Mesodermal cell (in vitro differentiated cells): ENCODE measurements around the gene SLC39A9.
"Not testable (repeated sequence)": the region's sequence is repeated elsewhere in the genome, so short reads cannot be mapped to it uniquely, and the experiment has no call there.

Experiments used
- H3K27ac ChIP-seq: 2 replicates; pipeline ENCODE4 v1.7.0; 2013; ENCODE audit warnings: mild to moderate bottlenecking, low read depth, low read length, moderate library complexity; ENCODE audit not compliant: severe bottlenecking
- H3K36me3 ChIP-seq: 2 replicates; pipeline ENCODE4 v1.7.1; 2013; ENCODE audit warnings: mild to moderate bottlenecking, low read length, moderate library complexity; ENCODE audit not compliant: control insufficient read depth, insufficient read depth
- H3K4me1 ChIP-seq: one replicate; pipeline ENCODE4 v1.7.1; 2013; ENCODE audit warnings: mild to moderate bottlenecking, low read length; ENCODE audit not compliant: insufficient read depth, control insufficient read depth, poor library complexity, severe bottlenecking
- H3K4me3 ChIP-seq: 2 replicates; pipeline ENCODE4 v1.7.0; 2013; ENCODE audit warnings: low read length, control low read depth, mild to moderate bottlenecking; ENCODE audit not compliant: insufficient read depth, poor library complexity, severe bottlenecking; ENCODE audit errors: extremely low read depth
- H3K9me3 ChIP-seq: 2 replicates; pipeline ENCODE4 v1.7.1; 2013; ENCODE audit warnings: mild to moderate bottlenecking, low read length, moderate library complexity; ENCODE audit not compliant: control insufficient read depth
- WGBS, 2 experiments: methylation state at CpG; one replicate each; pipeline ENCODE4 v1.1.5; 2013; ENCODE audit warnings: missing lambda C conversion rate in 2 of 2; ENCODE audit not compliant: insufficient coverage in 2 of 2; 5-methylcytosine and 5-hydroxymethylcytosine counted together

The SLC39A9 gene

GRCh38 chr14:69473260-69473659 lies 74.8 kb downstream of the SLC39A9 start:
- 33 to 90% methylated on average over 1 to 3 of the region's 3 CpGs for WGBS, 2 experiments
- no peaks in the 10 kb centered on the region for H3K9me3 ChIP-seq
- H3K4me1 ChIP-seq: peaks cover 5% of the 10 kb centered on the region
- no peaks in the 10 kb centered on the region for H3K36me3 ChIP-seq
- H3K27ac ChIP-seq: no peak overlapping the region
- no peak overlapping the region for H3K4me3 ChIP-seq

- H3K4me3 ChIP-seq: no peak overlapping the region
- no peak overlapping the region for H3K27ac ChIP-seq
- no peaks in the 10 kb centered on the region for H3K36me3 ChIP-seq
- H3K4me1 ChIP-seq: peaks cover 5% of the 10 kb centered on the region
- no peaks in the 10 kb centered on the region for H3K9me3 ChIP-seq
- 92 to 100% methylated on average over 1 to 2 of the region's 3 CpGs for WGBS, 2 experiments
Measured at GRCh38 chr14:69473946-69474345, 75.5 kb downstream of the SLC39A9 start.

- 74 to 78% methylated on average over 7 to 8 of the region's 8 CpGs for WGBS, 2 experiments
- no peaks in the 10 kb centered on the region for H3K36me3 ChIP-seq
- no peaks in the 10 kb centered on the region for H3K9me3 ChIP-seq
- no peak overlapping the region for H3K4me3 ChIP-seq
- H3K4me1 ChIP-seq: peaks cover 5% of the 10 kb centered on the region
- no peak overlapping the region for H3K27ac ChIP-seq
Measured at GRCh38 chr14:69475194-69475818, 76.8 kb downstream of the SLC39A9 start.

GRCh38 chr14:69476824-69477450 lies 78.4 kb downstream of the SLC39A9 start:
- H3K4me1 ChIP-seq: not testable (repeated sequence)
- 88 to 93% methylated on average over 2 to 3 of the region's 5 CpGs for WGBS, 2 experiments

GRCh38 chr14:69478055-69478454 lies 79.6 kb downstream of the SLC39A9 start:
- H3K27ac ChIP-seq, H3K36me3 ChIP-seq, H3K9me3 ChIP-seq, H3K4me3 ChIP-seq, H3K4me1 ChIP-seq: not testable (repeated sequence)
- WGBS, 2 experiments: 92% methylated on average over 2 of the region's 2 CpGs; no CpG with 5 or more reads in 1 of the 2 experiments

More at GRCh38 chr14:69476824-69477450, 78.4 kb downstream of the SLC39A9 start:
- H3K36me3 ChIP-seq, H3K27ac ChIP-seq, H3K9me3 ChIP-seq, H3K4me3 ChIP-seq: not testable (repeated sequence)

GRCh38 chr14:69479696-69480095 lies 81.2 kb downstream of the SLC39A9 start:
- no peaks in the 10 kb centered on the region for H3K4me1 ChIP-seq
- H3K4me3 ChIP-seq: no peak overlapping the region

GRCh38 chr14:69480136-69480535 lies 81.6 kb downstream of the SLC39A9 start:
- Histone ChIP-seq H3K4me3 (no peak overlapping the region), H3K36me3 (no peaks in the 10 kb centered on the region), H3K27ac (no peak overlapping the region), H3K9me3 (no peaks in the 10 kb centered on the region), H3K4me1 (no peaks in the 10 kb centered on the region)
- 86 to 88% methylated on average over 3 to 5 of the region's 5 CpGs for WGBS, 2 experiments

More at GRCh38 chr14:69479696-69480095, 81.2 kb downstream of the SLC39A9 start:
- H3K27ac ChIP-seq: no peak overlapping the region
- H3K36me3 ChIP-seq: no peaks in the 10 kb centered on the region
- 94 to 100% methylated on average over 2 to 3 of the region's 5 CpGs for WGBS, 2 experiments
- no peaks in the 10 kb centered on the region for H3K9me3 ChIP-seq

- Histone ChIP-seq H3K9me3 (no peaks in the 10 kb centered on the region), H3K36me3 (no peaks in the 10 kb centered on the region), H3K4me1 (no peaks in the 10 kb centered on the region), H3K27ac (no peak overlapping the region), H3K4me3 (no peak overlapping the region)
- WGBS, 2 experiments: 82 to 92% methylated on average over 4 of the region's 5 CpGs
Measured at GRCh38 chr14:69481815-69482568, 83.5 kb downstream of the SLC39A9 start.

GRCh38 chr14:69483765-69484443 lies 85.4 kb downstream of the SLC39A9 start:
- Histone ChIP-seq H3K9me3 (no peaks in the 10 kb centered on the region), H3K4me3 (peak overlapping the region; percentile 19), H3K4me1 (no peaks in the 10 kb centered on the region), H3K36me3 (no peaks in the 10 kb centered on the region), H3K27ac (no peak overlapping the region)
- WGBS, 2 experiments: 4% methylated on average over 47 of the region's 54 CpGs

GRCh38 chr14:69484444-69485314 lies 86.2 kb downstream of the SLC39A9 start, which contains the start of gene PLEKHD1:
Gene PLEKHD1, plus strand, starts transcription at chr14:69484728. Its CDS starts 238 bp downstream, at chr14:69484966.
- peak within 1 kb of the TSS; percentile 19 for H3K4me3 ChIP-seq
- H3K9me3 ChIP-seq: no peaks in the 10 kb centered on the region
- H3K27ac ChIP-seq: no peak within 1 kb of the TSS
- 1 to 3% methylated on average over 57 to 76 of the region's 86 CpGs for WGBS, 2 experiments
- H3K4me1 ChIP-seq: no peaks in the 10 kb centered on the region
- H3K36me3 ChIP-seq: no peaks in the 10 kb centered on the region
